ENCODE data around the gene DSCAML1.

The DSCAML1 gene

GRCh38 chr11:117621226-117621625 is 175.8 kb downstream of the DSCAML1 start:
- no peak overlapping the region for H3K4me3 Mint-ChIP-seq
- H3K36me3 Mint-ChIP-seq, result no peaks in the 10 kb centered on the region
- ATAC-seq, result no peak
- no peak overlapping the region for H3K27ac Mint-ChIP-seq
- peaks cover 3% of the 10 kb centered on the region for H3K9me3 Mint-ChIP-seq
- peaks cover 11% of the 10 kb centered on the region for H3K27me3 Mint-ChIP-seq
- H3K4me1 Mint-ChIP-seq, result no peaks in the 10 kb centered on the region

- no peak for ATAC-seq
- Mint-ChIP-seq H3K9me3 (peaks cover 3% of the 10 kb centered on the region), H3K27me3 (peaks cover 11% of the 10 kb centered on the region), H3K27ac (no peak overlapping the region), H3K4me1 (no peaks in the 10 kb centered on the region), H3K4me3 (no peak overlapping the region), H3K36me3 (no peaks in the 10 kb centered on the region)
Observed at GRCh38 chr11:117620659-117621058, 176.4 kb downstream of the DSCAML1 start.

GRCh38 chr11:117620086-117620485 is 176.9 kb downstream of the DSCAML1 start:
- no peaks in the 10 kb centered on the region for H3K36me3 Mint-ChIP-seq
- H3K4me3 Mint-ChIP-seq, result no peak overlapping the region
- no peak overlapping the region for H3K27ac Mint-ChIP-seq
- H3K9me3 Mint-ChIP-seq, result peaks cover 3% of the 10 kb centered on the region
- peaks cover 11% of the 10 kb centered on the region for H3K27me3 Mint-ChIP-seq
- no peaks in the 10 kb centered on the region for H3K4me1 Mint-ChIP-seq
- no peak for ATAC-seq

GRCh38 chr11:117619661-117620060 is 177.4 kb downstream of the DSCAML1 start:
- Mint-ChIP-seq H3K27me3 (peaks cover 11% of the 10 kb centered on the region), H3K4me3 (no peak overlapping the region), H3K27ac (no peak overlapping the region), H3K4me1 (no peaks in the 10 kb centered on the region), H3K9me3 (peaks cover 3% of the 10 kb centered on the region), H3K36me3 (no peaks in the 10 kb centered on the region)
- no peak for ATAC-seq

- Mint-ChIP-seq H3K9me3 (peaks cover 3% of the 10 kb centered on the region), H3K36me3 (no peaks in the 10 kb centered on the region), H3K27me3 (peaks cover 11% of the 10 kb centered on the region), H3K4me1 (no peaks in the 10 kb centered on the region), H3K4me3 (no peak overlapping the region), H3K27ac (no peak overlapping the region)
- peak; percentile 37 for ATAC-seq
Observed at GRCh38 chr11:117618982-117619355, 178.0 kb downstream of the DSCAML1 start.

- peaks cover 3% of the 10 kb centered on the region for H3K9me3 Mint-ChIP-seq
- H3K27ac Mint-ChIP-seq, result no peak overlapping the region
- H3K4me1 Mint-ChIP-seq, result no peaks in the 10 kb centered on the region
- peaks cover 11% of the 10 kb centered on the region for H3K27me3 Mint-ChIP-seq
- no peak for ATAC-seq
- H3K4me3 Mint-ChIP-seq, result no peak overlapping the region
- H3K36me3 Mint-ChIP-seq, result no peaks in the 10 kb centered on the region
Observed at GRCh38 chr11:117618302-117618981, 178.6 kb downstream of the DSCAML1 start.

- Mint-ChIP-seq H3K27ac (no peak overlapping the region), H3K36me3 (no peaks in the 10 kb centered on the region), H3K27me3 (peaks cover 26% of the 10 kb centered on the region), H3K4me3 (no peak overlapping the region), H3K9me3 (peaks cover 3% of the 10 kb centered on the region), H3K4me1 (no peaks in the 10 kb centered on the region)
- ATAC-seq, result no peak
Observed at GRCh38 chr11:117616979-117617378, 180.0 kb downstream of the DSCAML1 start.

GRCh38 chr11:117614728-117615127 is 182.3 kb downstream of the DSCAML1 start:
- no peak for ATAC-seq
- peaks cover 17% of the 10 kb centered on the region for H3K4me1 Mint-ChIP-seq
- H3K4me3 Mint-ChIP-seq, result no peak overlapping the region
- H3K27ac Mint-ChIP-seq, result no peak overlapping the region
- peaks cover 39% of the 10 kb centered on the region for H3K27me3 Mint-ChIP-seq
- no peaks in the 10 kb centered on the region for H3K9me3 Mint-ChIP-seq
- H3K36me3 Mint-ChIP-seq, result no peaks in the 10 kb centered on the region

GRCh38 chr11:117613521-117613920 is 183.5 kb downstream of the DSCAML1 start:
- Mint-ChIP-seq H3K36me3 (no peaks in the 10 kb centered on the region), H3K27ac (no peak overlapping the region), H3K4me3 (no peak overlapping the region), H3K4me1 (peaks cover 23% of the 10 kb centered on the region), H3K9me3 (no peaks in the 10 kb centered on the region), H3K27me3 (peaks cover 39% of the 10 kb centered on the region)
- no peak for ATAC-seq

- H3K36me3 Mint-ChIP-seq, result no peaks in the 10 kb centered on the region
- no peak overlapping the region for H3K27ac Mint-ChIP-seq
- ATAC-seq, result no peak
- no peaks in the 10 kb centered on the region for H3K9me3 Mint-ChIP-seq
- peaks cover 35% of the 10 kb centered on the region for H3K27me3 Mint-ChIP-seq
- H3K4me1 Mint-ChIP-seq, result peaks cover 26% of the 10 kb centered on the region
- no peak overlapping the region for H3K4me3 Mint-ChIP-seq
Observed at GRCh38 chr11:117612177-117612576, 184.8 kb downstream of the DSCAML1 start.

- no peak overlapping the region for H3K27ac Mint-ChIP-seq
- peaks cover 39% of the 10 kb centered on the region for H3K4me1 Mint-ChIP-seq
- peaks cover 48% of the 10 kb centered on the region for H3K27me3 Mint-ChIP-seq
- no peak for ATAC-seq
- no peak overlapping the region for H3K4me3 Mint-ChIP-seq
- no peaks in the 10 kb centered on the region for H3K36me3 Mint-ChIP-seq
- no peaks in the 10 kb centered on the region for H3K9me3 Mint-ChIP-seq
Observed at GRCh38 chr11:117610901-117611300, 186.1 kb downstream of the DSCAML1 start.

GRCh38 chr11:117610045-117610444 is 187.0 kb downstream of the DSCAML1 start:
- peak; percentile 70 for ATAC-seq
- peaks cover 40% of the 10 kb centered on the region for H3K4me1 Mint-ChIP-seq
- no peak overlapping the region for H3K4me3 Mint-ChIP-seq
- H3K36me3 Mint-ChIP-seq, result no peaks in the 10 kb centered on the region
- H3K9me3 Mint-ChIP-seq, result no peaks in the 10 kb centered on the region
- peaks cover 48% of the 10 kb centered on the region for H3K27me3 Mint-ChIP-seq
- peak overlapping the region; percentile 6 for H3K27ac Mint-ChIP-seq

GRCh38 chr11:117607449-117607848 is 189.6 kb downstream of the DSCAML1 start:
- Mint-ChIP-seq H3K4me3 (no peak overlapping the region), H3K4me1 (peaks cover 40% of the 10 kb centered on the region), H3K27me3 (peaks cover 39% of the 10 kb centered on the region), H3K27ac (no peak overlapping the region), H3K36me3 (no peaks in the 10 kb centered on the region), H3K9me3 (no peaks in the 10 kb centered on the region)
- ATAC-seq, result no peak

GRCh38 chr11:117606790-117607189 is 190.2 kb downstream of the DSCAML1 start:
- H3K27me3 Mint-ChIP-seq, result peaks cover 32% of the 10 kb centered on the region
- H3K4me3 Mint-ChIP-seq, result no peak overlapping the region
- H3K9me3 Mint-ChIP-seq, result no peaks in the 10 kb centered on the region
- peak; percentile 76 for ATAC-seq
- no peak overlapping the region for H3K27ac Mint-ChIP-seq
- no peaks in the 10 kb centered on the region for H3K36me3 Mint-ChIP-seq
- peaks cover 40% of the 10 kb centered on the region for H3K4me1 Mint-ChIP-seq

- Mint-ChIP-seq H3K27ac (no peak overlapping the region), H3K9me3 (no peaks in the 10 kb centered on the region), H3K4me3 (no peak overlapping the region), H3K27me3 (peaks cover 26% of the 10 kb centered on the region), H3K36me3 (no peaks in the 10 kb centered on the region), H3K4me1 (peaks cover 38% of the 10 kb centered on the region)
- no peak for ATAC-seq
Observed at GRCh38 chr11:117606211-117606610, 190.8 kb downstream of the DSCAML1 start.

GRCh38 chr11:117605331-117605730 is 191.7 kb downstream of the DSCAML1 start:
- Mint-ChIP-seq H3K27me3 (peaks cover 27% of the 10 kb centered on the region), H3K4me3 (no peak overlapping the region), H3K27ac (no peak overlapping the region), H3K9me3 (no peaks in the 10 kb centered on the region), H3K4me1 (peaks cover 29% of the 10 kb centered on the region), H3K36me3 (no peaks in the 10 kb centered on the region)
- no peak for ATAC-seq
